ENCODE data around the gene CRACDL.
A peak's percentile ranks its signal among the peaks of the same experiment; 100 is the strongest.

CRACDL gene

DNA sequence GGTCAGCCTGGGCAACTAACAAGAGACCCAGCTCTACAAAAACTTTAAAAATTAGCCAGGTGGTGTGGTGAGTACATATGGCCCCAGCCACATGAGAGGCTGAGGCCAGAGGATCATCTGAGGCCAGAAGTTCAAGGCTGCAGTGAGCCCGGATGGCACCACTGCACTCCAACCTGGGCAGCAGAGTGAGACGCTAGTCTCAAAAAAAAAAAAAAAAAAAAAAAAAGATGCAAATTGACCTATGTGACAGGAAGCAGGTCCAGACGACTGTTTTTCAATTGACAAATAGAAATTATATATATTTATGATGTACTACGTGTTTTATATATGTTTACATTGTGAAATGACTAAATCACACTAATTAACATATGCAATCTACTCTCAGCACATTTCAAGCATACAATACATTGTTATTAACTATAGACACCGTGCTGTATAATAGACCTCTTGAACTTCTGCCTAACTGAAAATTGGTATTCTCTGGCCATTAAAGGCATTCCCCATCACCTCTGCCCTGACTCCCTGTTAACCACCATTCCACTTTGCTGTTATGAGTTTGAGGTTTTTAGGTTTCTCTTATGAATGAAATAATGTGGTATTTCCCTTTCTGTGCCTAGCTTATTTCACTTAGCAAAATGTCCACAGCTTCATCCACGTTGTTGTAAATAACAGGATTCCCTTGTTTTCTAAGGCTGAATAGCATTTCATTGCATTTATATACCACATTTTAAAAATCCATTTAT lies 172.6 kb downstream of the CRACDL start:
- peaks cover 67% of the 10 kb centered on the region for H3K4me1 ChIP-seq (ENCODE audit: control insufficient read depth, low read length)
- H3K9me2 ChIP-seq (replicated peaks; ENCODE audit: control insufficient read depth, low read length) = no peaks in the 10 kb centered on the region
- TF ChIP-seq, protein P1, sequence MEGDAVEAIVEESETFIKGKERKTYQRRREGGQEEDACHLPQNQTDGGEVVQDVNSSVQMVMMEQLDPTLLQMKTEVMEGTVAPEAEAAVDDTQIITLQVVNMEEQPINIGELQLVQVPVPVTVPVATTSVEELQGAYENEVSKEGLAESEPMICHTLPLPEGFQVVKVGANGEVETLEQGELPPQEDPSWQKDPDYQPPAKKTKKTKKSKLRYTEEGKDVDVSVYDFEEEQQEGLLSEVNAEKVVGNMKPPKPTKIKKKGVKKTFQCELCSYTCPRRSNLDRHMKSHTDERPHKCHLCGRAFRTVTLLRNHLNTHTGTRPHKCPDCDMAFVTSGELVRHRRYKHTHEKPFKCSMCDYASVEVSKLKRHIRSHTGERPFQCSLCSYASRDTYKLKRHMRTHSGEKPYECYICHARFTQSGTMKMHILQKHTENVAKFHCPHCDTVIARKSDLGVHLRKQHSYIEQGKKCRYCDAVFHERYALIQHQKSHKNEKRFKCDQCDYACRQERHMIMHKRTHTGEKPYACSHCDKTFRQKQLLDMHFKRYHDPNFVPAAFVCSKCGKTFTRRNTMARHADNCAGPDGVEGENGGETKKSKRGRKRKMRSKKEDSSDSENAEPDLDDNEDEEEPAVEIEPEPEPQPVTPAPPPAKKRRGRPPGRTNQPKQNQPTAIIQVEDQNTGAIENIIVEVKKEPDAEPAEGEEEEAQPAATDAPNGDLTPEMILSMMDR (IDR thresholded peaks at IDR 0.05; ENCODE audit: low read depth, low read length, poor library complexity, severe bottlenecking) = no peak
- TF ChIP-seq EZH2phosphoT487 (IDR thresholded peaks at IDR 0.05; ENCODE audit: borderline replicate concordance, low read length) = no peak
- peaks cover 18% of the 10 kb centered on the region; the same call in 1 of the 2 replicates for H3F3A ChIP-seq (ENCODE audit: control insufficient read depth, insufficient read depth)
- peak overlapping the region; percentile 54 for H3K4me2 ChIP-seq (ENCODE audit: low read length)
- H3K4me3 ChIP-seq (ENCODE audit: low read length) = peak overlapping the region; percentile 33
- no peaks in the 10 kb centered on the region for H3K79me2 ChIP-seq (ENCODE audit: control insufficient read depth, low read length)
- no peaks in the 10 kb centered on the region for H3K9me3 ChIP-seq (ENCODE audit: control insufficient read depth, insufficient read depth, low read length)
- no peaks in the 10 kb centered on the region for H3K27me3 ChIP-seq (ENCODE audit: control insufficient read depth, low read length)
- no peaks in the 10 kb centered on the region for H4K20me1 ChIP-seq (ENCODE audit: control insufficient read depth, insufficient read depth, low read depth, low read length)
- H3K27ac ChIP-seq (ENCODE audit: low read depth, low read length) = no peak overlapping the region
- no peaks in the 10 kb centered on the region for H3K36me3 ChIP-seq (ENCODE audit: control insufficient read depth, low read length)

DNA sequence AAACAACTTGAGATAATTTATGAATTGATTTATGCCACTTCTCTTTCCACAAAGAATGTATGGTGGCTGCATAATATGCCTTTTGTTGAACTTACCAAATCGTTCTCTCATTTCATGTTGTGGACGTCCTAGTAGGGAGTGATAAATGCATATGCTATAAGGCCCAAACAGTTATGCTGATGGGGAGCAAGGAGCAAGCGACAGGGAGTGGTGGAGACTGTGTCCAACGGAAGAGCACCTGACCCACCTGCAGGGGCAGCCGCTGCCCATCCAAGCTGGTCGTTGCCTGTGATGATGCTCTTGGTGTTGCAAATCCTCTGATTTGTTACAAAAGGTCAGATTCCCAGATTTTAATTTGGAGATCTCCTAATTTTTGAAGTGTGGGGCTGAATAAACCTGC lies 174.1 kb downstream of the CRACDL start:
- Histone ChIP-seq H3K36me3 (ENCODE audit: control insufficient read depth, low read length) (no peaks in the 10 kb centered on the region), H3K4me2 (ENCODE audit: low read length) (peak overlapping the region; percentile 1; the same call in 1 of the 2 replicates), H3K9me3 (ENCODE audit: control insufficient read depth, insufficient read depth, low read length) (no peaks in the 10 kb centered on the region), H4K20me1 (ENCODE audit: control insufficient read depth, insufficient read depth, low read depth, low read length) (no peaks in the 10 kb centered on the region), H3K4me1 (ENCODE audit: control insufficient read depth, low read length) (peaks cover 81% of the 10 kb centered on the region), H3K27ac (ENCODE audit: low read depth, low read length) (no peak overlapping the region), H3K79me2 (ENCODE audit: control insufficient read depth, low read length) (no peaks in the 10 kb centered on the region), H3K27me3 (ENCODE audit: control insufficient read depth, low read length) (no peaks in the 10 kb centered on the region), H3F3A (ENCODE audit: control insufficient read depth, insufficient read depth) (peaks cover 20% of the 10 kb centered on the region; the same call in 1 of the 2 replicates), H3K4me3 (ENCODE audit: low read length) (no peak overlapping the region), H3K9me2 (replicated peaks; ENCODE audit: control insufficient read depth, low read length) (no peaks in the 10 kb centered on the region)
- TF ChIP-seq, protein P1 (IDR thresholded peaks at IDR 0.05; ENCODE audit: low read depth, low read length, poor library complexity, severe bottlenecking) = no peak
- no peak for TF ChIP-seq EZH2phosphoT487 (IDR thresholded peaks at IDR 0.05; ENCODE audit: borderline replicate concordance, low read length)

DNA sequence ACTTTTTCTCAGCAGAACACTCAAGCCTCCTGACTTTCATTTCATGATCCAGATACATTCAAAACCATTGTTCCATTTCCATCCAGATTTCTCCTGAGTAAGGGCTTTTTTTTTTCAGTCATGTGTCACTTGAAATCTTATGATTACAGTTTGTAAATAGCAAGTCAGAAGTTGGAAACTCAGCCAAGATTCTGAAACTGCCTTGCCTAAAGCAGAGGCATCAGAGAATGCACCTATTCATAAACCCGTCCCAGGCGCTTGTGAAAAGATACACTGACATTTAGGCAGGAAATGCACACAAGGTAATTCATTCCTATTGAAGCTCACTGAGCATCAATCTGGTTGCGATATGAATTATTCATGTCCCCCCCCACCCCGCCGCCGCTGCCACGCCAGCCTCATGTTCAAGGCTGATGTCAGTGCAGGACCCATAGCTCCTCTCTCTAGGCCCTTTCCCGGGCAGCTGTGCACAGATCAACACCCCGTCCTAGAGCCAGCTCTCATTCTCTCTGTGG lies 174.7 kb downstream of the CRACDL start:
- peaks cover 20% of the 10 kb centered on the region; the same call in 1 of the 2 replicates for H3F3A ChIP-seq (ENCODE audit: control insufficient read depth, insufficient read depth)
- H3K4me1 ChIP-seq (ENCODE audit: control insufficient read depth, low read length) = peaks cover 81% of the 10 kb centered on the region
- no peaks in the 10 kb centered on the region for H3K9me2 ChIP-seq (replicated peaks; ENCODE audit: control insufficient read depth, low read length)
- no peaks in the 10 kb centered on the region for H4K20me1 ChIP-seq (ENCODE audit: control insufficient read depth, insufficient read depth, low read depth, low read length)
- H3K36me3 ChIP-seq (ENCODE audit: control insufficient read depth, low read length) = no peaks in the 10 kb centered on the region
- no peak overlapping the region for H3K4me3 ChIP-seq (ENCODE audit: low read length)
- no peaks in the 10 kb centered on the region for H3K27me3 ChIP-seq (ENCODE audit: control insufficient read depth, low read length)
- H3K4me2 ChIP-seq (ENCODE audit: low read length) = peak overlapping the region; percentile 1
- H3K79me2 ChIP-seq (ENCODE audit: control insufficient read depth, low read length) = no peaks in the 10 kb centered on the region
- H3K9me3 ChIP-seq (ENCODE audit: control insufficient read depth, insufficient read depth, low read length) = no peaks in the 10 kb centered on the region
- TF ChIP-seq, protein P1 (IDR thresholded peaks at IDR 0.05; ENCODE audit: low read depth, low read length, poor library complexity, severe bottlenecking) = no peak
- TF ChIP-seq EZH2phosphoT487 (IDR thresholded peaks at IDR 0.05; ENCODE audit: borderline replicate concordance, low read length) = no peak
- H3K27ac ChIP-seq (ENCODE audit: low read depth, low read length) = no peak overlapping the region

Data from DOHH2 (cell line).